HG02943 (cell line): ENCODE measurements around the gene DET1.
"Not testable (repeated sequence)": the region's sequence is repeated elsewhere in the genome, so short reads cannot be mapped to it uniquely, and the experiment has no call there.

ENCODE experiments used
- ATAC-seq: cut with Tn5 transposase; IDR thresholded peaks from one replicate; pipeline ENCODE4 v1.9.1; 2021; ENCODE audit warnings: mild to moderate bottlenecking, low read depth, moderate library complexity; ENCODE audit not compliant: unreplicated experiment

Gene DET1

GRCh38 chr15:88546248-88547129, at the start of gene DET1:
Gene DET1, minus strand, starts transcription at chr15:88546681. Its CDS starts 14,976 bp downstream, at chr15:88531705.
- ATAC-seq = peak; percentile 99

DNA sequence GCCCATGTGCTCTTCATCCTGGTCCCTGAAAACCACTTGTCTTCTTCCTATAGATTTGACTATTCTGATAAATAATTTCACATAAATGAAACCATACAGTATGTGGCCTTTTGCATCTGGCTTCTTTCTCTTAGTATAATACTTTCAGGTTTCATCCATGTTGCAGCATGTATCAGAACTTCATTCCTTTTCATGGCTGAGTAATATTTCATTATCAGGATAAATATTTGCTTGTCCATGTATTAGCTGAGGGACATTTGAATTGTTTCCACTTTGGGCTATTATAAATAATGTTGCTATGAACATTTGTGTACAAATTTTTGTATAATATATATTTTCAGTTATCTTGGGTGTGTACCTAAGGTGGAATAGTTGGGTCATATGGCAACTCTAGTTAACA, 44.9 kb upstream of the DET1 start:
- no peak for ATAC-seq

DNA sequence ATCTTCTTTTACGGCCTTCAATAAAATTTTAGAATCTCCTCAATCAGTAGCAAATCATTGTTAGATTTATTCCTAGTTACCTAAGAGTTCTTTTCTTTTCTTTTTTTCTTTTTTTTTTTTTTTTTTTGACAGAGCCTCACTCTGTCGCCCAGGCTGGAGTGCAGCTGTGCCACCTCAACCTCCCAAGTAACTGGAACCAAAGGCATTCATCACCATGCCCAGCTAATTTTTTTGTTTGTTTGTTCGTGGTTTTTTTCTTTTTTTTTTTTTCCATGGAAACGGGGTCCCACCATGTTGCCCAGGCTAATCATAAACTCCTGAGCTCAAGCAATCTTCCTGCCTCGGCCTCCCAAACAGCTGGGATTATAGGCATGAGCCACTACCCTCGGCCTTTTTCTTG, 44.3 kb upstream of the DET1 start:
- ATAC-seq = no peak

DNA sequence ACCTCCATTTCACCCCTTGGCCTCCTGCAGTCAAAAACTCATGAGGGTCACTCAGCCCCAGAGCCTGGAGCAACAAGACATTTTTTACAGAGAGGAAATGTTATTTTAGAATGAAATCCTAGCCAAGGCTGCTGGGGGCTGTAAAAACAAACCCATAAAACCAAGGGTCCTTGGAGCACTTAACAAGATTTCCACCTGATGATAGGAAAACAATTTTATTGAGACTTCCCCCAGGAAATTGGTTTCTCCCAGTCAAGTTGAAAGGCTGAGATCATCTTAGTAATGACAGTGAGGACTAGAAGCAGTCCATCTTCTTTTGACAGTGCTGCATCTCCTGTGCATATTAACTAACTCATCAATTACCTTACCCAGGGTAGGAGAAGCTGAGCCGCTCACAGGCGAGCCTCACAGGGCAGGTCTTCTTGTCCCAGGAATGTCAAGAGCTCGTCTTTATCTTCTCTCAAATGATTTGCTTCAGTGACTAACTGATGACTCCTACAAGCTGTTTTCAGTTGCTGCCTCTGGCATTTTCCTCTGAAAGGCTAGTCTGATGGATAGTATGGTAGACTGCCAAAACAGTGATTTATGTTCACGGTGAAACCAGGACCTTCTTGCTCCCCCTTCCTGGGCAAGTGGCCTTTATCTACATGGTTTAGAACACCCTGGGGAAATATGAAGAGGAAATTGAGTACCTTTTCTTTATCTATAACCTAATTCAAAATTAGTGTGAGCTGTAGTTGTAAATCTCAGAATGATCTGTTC, 40.1 kb upstream of the DET1 start:
- ATAC-seq = no peak

DNA sequence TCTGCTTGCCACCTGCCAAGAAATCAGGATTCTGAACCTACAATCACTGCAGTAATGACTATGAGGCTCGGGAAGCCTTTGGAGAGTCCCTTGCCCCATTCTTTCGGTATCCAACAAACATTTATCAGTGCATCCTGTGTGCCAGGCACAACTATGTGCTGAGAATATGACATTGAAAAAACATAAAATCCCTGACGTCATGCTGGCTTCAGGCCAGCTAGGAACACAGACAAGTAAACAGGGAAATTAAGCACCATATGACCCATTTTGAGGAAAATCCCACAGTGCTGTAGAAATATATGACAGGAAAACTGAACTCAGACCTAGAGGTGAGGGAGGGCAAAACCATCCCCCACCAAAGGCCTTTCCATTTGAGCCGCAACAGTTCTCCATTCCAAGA, 34.1 kb upstream of the DET1 start:
- no peak for ATAC-seq

GRCh38 chr15:88579322-88579721, 32.8 kb upstream of the DET1 start:
- no peak for ATAC-seq

GRCh38 chr15:88574655-88575054, 28.2 kb upstream of the DET1 start:
- no peak for ATAC-seq

GRCh38 chr15:88574077-88574476, 27.6 kb upstream of the DET1 start:
- no peak for ATAC-seq

DNA sequence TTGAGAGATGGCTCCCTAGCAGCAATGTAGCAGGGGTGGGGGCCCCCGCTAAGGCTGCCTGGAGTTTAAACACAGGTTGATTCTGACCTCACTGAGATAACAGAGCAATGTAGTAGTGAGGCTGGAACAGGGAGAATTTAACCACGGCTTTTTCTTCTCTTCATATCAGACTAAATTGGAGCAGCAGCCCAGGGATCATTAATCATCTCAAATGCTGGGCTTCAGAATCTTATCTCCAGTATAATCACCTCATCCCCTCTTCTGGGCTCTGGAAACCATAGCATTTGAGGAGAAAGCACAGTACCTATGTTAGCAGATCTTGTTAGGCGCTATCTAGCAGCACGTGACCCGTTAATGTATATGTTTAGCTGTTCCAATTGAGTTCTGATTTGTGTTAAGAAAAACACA, 25.4 kb upstream of the DET1 start:
- no peak for ATAC-seq

GRCh38 chr15:88571153-88571851, 24.8 kb upstream of the DET1 start:
- no peak for ATAC-seq

DNA sequence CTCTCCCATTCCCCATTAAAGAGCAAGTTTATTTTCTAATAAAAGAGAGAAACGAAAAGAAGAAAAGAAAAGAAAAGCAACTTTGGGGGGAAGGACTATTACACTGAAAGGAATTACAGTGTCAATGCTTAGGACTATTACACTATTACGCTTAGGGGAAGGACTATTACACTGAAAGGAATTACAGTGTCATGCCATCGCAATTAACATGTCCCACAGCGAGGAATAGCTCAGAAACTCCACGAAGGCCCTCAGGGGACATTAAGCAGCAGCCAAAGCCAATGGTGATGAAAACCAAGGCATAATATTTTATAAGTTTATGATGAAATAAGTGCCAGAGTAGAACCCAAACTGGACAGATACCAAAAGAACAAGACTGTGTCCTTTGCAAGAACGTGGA, 22.1 kb upstream of the DET1 start:
- ATAC-seq = no peak

DNA sequence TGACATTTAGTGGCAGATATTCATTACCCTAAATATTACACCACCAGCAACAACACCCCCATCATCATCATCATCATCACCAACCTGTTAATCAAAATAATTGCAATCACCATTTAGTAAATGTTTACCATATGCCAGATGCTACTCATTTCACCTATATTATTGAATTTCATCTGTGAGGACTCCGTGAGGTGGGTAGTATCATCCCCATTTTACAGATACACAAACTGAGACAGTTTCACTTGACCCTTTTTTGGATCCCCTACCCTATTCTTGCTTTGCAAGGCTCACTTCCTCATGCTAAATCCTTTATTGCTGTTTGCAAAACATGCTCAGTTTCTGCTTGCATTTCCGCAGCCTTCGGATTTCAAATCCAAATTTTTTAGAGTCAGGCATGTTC, 18.3 kb upstream of the DET1 start:
- no peak for ATAC-seq

DNA sequence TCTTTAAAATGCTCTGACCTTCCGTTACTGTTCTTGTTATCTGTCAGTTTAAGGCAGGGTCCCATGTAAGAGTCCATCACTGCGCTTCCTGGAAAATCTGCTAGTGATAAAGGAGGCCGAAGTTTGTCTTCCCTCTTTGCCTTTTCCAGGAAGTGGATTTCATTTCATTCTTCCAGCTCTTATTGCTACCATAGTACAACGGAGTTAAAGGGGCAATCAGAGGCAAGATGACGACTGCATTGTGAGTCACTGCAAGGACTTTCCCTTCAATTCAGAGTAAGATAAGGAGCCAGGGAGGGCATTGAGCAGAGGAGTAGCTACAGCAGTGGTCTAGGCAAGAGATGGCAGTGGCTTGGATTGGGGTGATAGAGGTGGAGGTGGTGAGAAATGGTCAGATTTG, 17.2 kb upstream of the DET1 start:
- ATAC-seq = no peak

- not testable (repeated sequence) for ATAC-seq
These were observed 13.1 kb upstream of the DET1 start for GRCh38 chr15:88559565-88559964.

DNA sequence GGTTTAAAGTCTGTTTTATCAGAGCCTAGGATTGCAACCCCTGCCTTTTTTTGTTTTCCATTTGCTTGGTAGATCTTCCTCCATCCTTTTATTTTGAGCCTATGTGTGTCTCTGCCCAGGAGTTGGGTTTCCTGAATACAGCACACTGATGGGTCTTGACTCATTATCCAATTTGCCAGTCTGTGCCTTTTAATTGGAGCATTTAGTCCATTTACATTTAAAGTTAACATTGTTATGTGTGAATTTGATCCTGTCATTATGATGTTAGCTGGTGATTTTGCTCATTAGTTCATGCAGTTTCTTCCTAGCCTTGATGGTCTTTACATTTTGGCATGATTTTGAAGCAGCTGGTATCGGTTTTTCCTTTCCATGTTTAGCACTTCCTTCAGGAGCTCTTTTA, 11.5 kb upstream of the DET1 start:
- not testable (repeated sequence) for ATAC-seq

GRCh38 chr15:88548009-88548408, 1.5 kb upstream of the DET1 start:
- ATAC-seq = not testable (repeated sequence)

DNA sequence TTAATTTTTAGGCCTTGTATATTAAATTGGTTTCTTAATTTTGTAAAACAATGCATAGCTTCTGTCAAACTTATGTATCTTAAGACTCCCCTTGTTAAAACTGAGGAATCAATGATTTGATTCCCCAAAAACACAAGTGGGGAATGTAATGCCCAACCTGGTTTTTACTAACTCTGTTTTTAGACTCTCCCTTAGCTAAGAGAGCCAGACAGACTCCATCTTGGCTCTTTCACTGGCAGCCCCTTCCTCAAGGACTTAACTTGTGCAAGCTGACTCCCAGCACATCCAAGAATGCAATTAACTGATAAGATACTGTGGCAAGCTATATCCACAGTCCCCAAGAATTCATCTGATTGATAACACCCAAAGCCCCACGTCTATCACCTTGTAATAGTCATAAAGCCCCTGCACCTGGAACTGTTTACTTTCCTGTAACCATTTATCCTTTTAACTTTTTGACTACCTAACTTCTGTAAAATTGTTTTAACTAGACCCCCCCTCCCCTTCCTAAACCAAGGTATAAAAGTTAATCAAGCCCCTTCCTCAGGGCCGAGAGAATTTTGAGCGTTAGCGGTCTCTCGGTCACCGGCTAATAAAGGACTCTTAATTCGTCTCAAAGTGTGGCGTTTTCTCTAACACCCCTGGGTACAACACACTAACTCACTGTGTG, 768 bp downstream of the DET1 start:
- ATAC-seq = not testable (repeated sequence)

DNA sequence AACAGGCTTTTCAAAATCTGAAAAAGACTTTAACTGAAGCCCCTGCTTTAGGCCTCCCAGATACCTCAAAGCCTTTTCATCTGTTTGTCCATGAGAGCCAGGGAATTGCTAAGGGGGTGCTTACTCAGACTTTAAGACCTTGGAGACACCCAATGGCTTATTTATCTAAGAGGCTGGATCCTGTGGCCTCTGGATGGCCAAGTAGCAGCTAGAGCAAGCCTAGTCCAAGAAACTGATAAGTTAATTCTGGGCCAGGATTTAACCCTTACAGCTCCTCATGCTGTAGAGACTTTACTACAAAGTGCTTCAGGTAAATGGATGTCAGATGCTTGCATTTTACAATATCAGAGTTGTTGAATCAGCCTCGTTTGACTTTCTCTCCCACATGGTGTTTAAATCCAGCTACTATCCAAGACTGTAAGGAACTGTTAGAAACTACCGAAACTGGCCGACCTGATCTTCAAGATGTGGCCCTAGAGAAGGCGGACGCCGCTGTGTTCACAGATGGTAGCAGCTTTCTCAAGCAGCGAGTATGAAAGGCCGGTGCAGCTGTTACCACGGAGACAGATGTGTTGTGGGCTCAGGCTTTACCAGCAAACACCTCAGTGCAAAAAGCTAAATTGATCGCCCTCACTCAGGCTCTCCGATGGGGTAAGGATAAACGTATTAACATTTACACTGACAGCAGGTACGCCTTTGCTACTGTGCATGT, 3.3 kb downstream of the DET1 start:
- ATAC-seq = no peak

GRCh38 chr15:88542342-88542733, 4.1 kb downstream of the DET1 start:
- ATAC-seq = no peak
